Stomach (tissue), 9 donors: ENCODE results near the gene ARID1B. TPM values are rescaled to one million over a fixed set of nuclear protein-coding genes. Genes with fewer than 3 reads are reported as not detected.

Experiments
- DNase-seq, 2 donors: peaks; one replicate each; pipeline versions ENCODE4 v3.0.0 to v3.0.0-alpha.2; 2013 to 2019
- H3K27ac ChIP-seq, 5 donors: fragments of 200-600 bp in 4 of 5; sonication (generic) in 4 of 5; one replicate each; pipeline ENCODE4 v1.5.1; 2013 to 2019; ENCODE audit warnings: mild to moderate bottlenecking in 1 of 5, moderate library complexity in 1 of 5
- H3K27me3 ChIP-seq, 3 donors: fragments of 200-600 bp; sonication (generic); one replicate each; pipeline ENCODE4 v1.5.1; 2017 to 2019; ENCODE audit warnings: mixed run types in 1 of 3
- H3K36me3 ChIP-seq, 4 donors: fragments of 200-600 bp; sonication (generic); 1 replicate in 3 of 4; 2 replicates in 1 of 4; pipeline ENCODE4 v1.5.1; 2016 to 2019
- H3K4me1 ChIP-seq, 4 donors: fragments of 200-600 bp; sonication (generic); one replicate each; pipeline ENCODE4 v1.5.1; 2016 to 2019
- H3K4me3 ChIP-seq, 4 donors: fragments of 200-600 bp; sonication (generic) in 3 of 4; one replicate each; pipeline ENCODE4 v1.5.1; 2016 to 2019; ENCODE audit warnings: mild to moderate bottlenecking in 1 of 4
- H3K9me3 ChIP-seq, 4 donors: fragments of 200-600 bp; sonication (generic); one replicate each; pipeline ENCODE4 v1.5.1; 2016 to 2019
- CTCF ChIP-seq, 7 experiments: fragments of 450-650 bp in 4 of 7; fragments of 200-600 bp in 3 of 7; sonication (generic) in 3 of 7; IDR thresholded peaks; one replicate each; pipeline ENCODE4 v1.5.1; 2016 to 2019; ENCODE audit warnings: antibody characterized with exemption in 7 of 7, control low read depth in 2 of 7, mild to moderate bottlenecking in 1 of 7
- EP300 ChIP-seq: sonication (generic); formaldehyde crosslinking; IDR thresholded peaks from one replicate; pipeline ENCODE4 v1.6.1; 2017; ENCODE audit warnings: antibody characterized with exemption
- POLR2A ChIP-seq, 4 donors: fragments of 450-650 bp; IDR thresholded peaks; one replicate each; pipeline ENCODE4 v1.6.1; 2016; ENCODE audit warnings: antibody characterized with exemption in 4 of 4, control low read depth in 2 of 4, mild to moderate bottlenecking in 1 of 4, moderate library complexity in 1 of 4
- POLR2AphosphoS5 ChIP-seq, 3 donors: sonication (generic); formaldehyde crosslinking; IDR thresholded peaks; one replicate each; pipeline ENCODE4 v1.6.1; 2016; ENCODE audit warnings: antibody characterized with exemption in 3 of 3
- WGBS, 5 donors: extraction: QIAGEN DNeasy Blood & Tissue Kit in 3 of 5; methylation state at CpG; one replicate each; pipeline versions ENCODE4 v1.1.5 to v1.1.7; 2013 to 2018; 5-methylcytosine and 5-hydroxymethylcytosine counted together
- intact Hi-C: fragments of 100-400 bp; cut with DNase I; formaldehyde crosslinking; loops from one replicate; pipeline ENCODE4 v1.15.1; 2023; ENCODE audit warnings: low total_unique reads
- polyA plus RNA-seq, 3 donors: library from polyadenylated mRNA; stranded (reverse); fragments of 200-250 nt; gene quantifications; one replicate each; pipeline ENCODE4 v1.2.3, GENCODE V29; 2013
- total RNA-seq, 5 donors: library from RNA; depleted of rRNA; stranded (reverse); fragments of >200 nt; gene quantifications; one replicate each; pipeline versions ENCODE4 v1.1.0 to v1.2.3, GENCODE V29; 2014 to 2016
- donor health status: healthy with polysubstance abuse.
- donor health status: Bipolar disorder and iron deficiency.
- donor health status: healthy.

Gene ARID1B
- total and polyA plus RNA-seq, 8 donors: 8.8 to 183 (median 48.3) TPM

GRCh38 chr6:156757849-156758248 is 19.3 kb upstream of the ARID1B start:
- H3K27ac ChIP-seq: no peak overlapping the region
- H3K9me3 ChIP-seq: no peaks in the 10 kb centered on the region
- intact Hi-C loops: no loop called here
- WGBS, 5 donors: 62 to 73% (median 67%) methylated on average over 2 of the region's 2 CpGs
- H3K27me3 ChIP-seq: no peaks in the 10 kb centered on the region
- no peak overlapping the region for H3K4me3 ChIP-seq
- H3K4me1 ChIP-seq: no peaks in the 10 kb centered on the region
- no peak for TF ChIP-seq CTCF (IDR thresholded peaks at IDR 0.05)
- no peak for TF ChIP-seq POLR2A (IDR thresholded peaks at IDR 0.05)
- TF ChIP-seq POLR2AphosphoS5 (IDR thresholded peaks at IDR 0.05): no peak
- no peak for TF ChIP-seq EP300
- no peak for DNase-seq
- H3K36me3 ChIP-seq: no peaks in the 10 kb centered on the region

GRCh38 chr6:156760377-156760776 is 16.8 kb upstream of the ARID1B start:
- Histone ChIP-seq H3K4me1 (no peaks in the 10 kb centered on the region), H3K27me3 (no peaks in the 10 kb centered on the region), H3K27ac (no peak overlapping the region), H3K9me3 (no peaks in the 10 kb centered on the region), H3K36me3 (no peaks in the 10 kb centered on the region), H3K4me3 (no peak overlapping the region)
- no peak for TF ChIP-seq EP300
- TF ChIP-seq POLR2AphosphoS5 (IDR thresholded peaks at IDR 0.05): no peak
- no peak for TF ChIP-seq POLR2A (IDR thresholded peaks at IDR 0.05)
- TF ChIP-seq CTCF (IDR thresholded peaks at IDR 0.05): no peak
- DNase-seq: no peak
- intact Hi-C loops: loop anchor here (10.0 kb wide), 1 partner anchor 196 kb away; no protein-coding TSS in a partner anchor
- WGBS, 5 donors: 81 to 90% (median 88%) methylated on average over 4 of the region's 4 CpGs

- Histone ChIP-seq H3K4me3 (no peak overlapping the region), H3K9me3 (no peaks in the 10 kb centered on the region), H3K27ac (no peak overlapping the region), H3K4me1 (no peaks in the 10 kb centered on the region), H3K27me3 (no peaks in the 10 kb centered on the region), H3K36me3 (no peaks in the 10 kb centered on the region)
- 86 to 93% (median 91%) methylated on average over 7 of the region's 7 CpGs for WGBS, 5 donors
- TF ChIP-seq CTCF (IDR thresholded peaks at IDR 0.05) (no peak), POLR2A (IDR thresholded peaks at IDR 0.05) (no peak), POLR2AphosphoS5 (IDR thresholded peaks at IDR 0.05) (no peak)
- intact Hi-C loops: loop anchor here (10.0 kb wide), 1 partner anchor 198 kb away; no protein-coding TSS in a partner anchor
- no peak for DNase-seq
These were observed 14.6 kb upstream of the ARID1B start for GRCh38 chr6:156762547-156762946.

GRCh38 chr6:156765117-156765516 is 12.1 kb upstream of the ARID1B start:
- WGBS, 5 donors: 95 to 98% (median 96%) methylated on average over 10 of the region's 10 CpGs
- no peak for TF ChIP-seq POLR2A (IDR thresholded peaks at IDR 0.05)
- no peaks in the 10 kb centered on the region for H3K27me3 ChIP-seq
- H3K4me3 ChIP-seq: no peak overlapping the region
- no peak overlapping the region for H3K27ac ChIP-seq
- no peaks in the 10 kb centered on the region for H3K36me3 ChIP-seq
- no peak for DNase-seq
- H3K4me1 ChIP-seq: no peaks in the 10 kb centered on the region
- intact Hi-C loops: loop anchor here (10.0 kb wide), 1 partner anchor 200 kb away; no protein-coding TSS in a partner anchor
- no peaks in the 10 kb centered on the region for H3K9me3 ChIP-seq

- WGBS, 5 donors: 73 to 88% (median 85%) methylated on average over 9 of the region's 9 CpGs
- H3K9me3 ChIP-seq: no peaks in the 10 kb centered on the region
- no peak overlapping the region for H3K27ac ChIP-seq
- DNase-seq: no peak
- no peaks in the 10 kb centered on the region for H3K27me3 ChIP-seq
- TF ChIP-seq CTCF (IDR thresholded peaks at IDR 0.05): no peak
- TF ChIP-seq POLR2AphosphoS5 (IDR thresholded peaks at IDR 0.05): no peak
- no peak for TF ChIP-seq POLR2A (IDR thresholded peaks at IDR 0.05)
- no peak for TF ChIP-seq EP300
- H3K36me3 ChIP-seq: no peaks in the 10 kb centered on the region
- no peak overlapping the region for H3K4me3 ChIP-seq
- H3K4me1 ChIP-seq: no peaks in the 10 kb centered on the region
- intact Hi-C loops: loop anchor here (10.0 kb wide), 1 partner anchor 203 kb away; no protein-coding TSS in a partner anchor
These were observed 9.3 kb upstream of the ARID1B start for GRCh38 chr6:156767603-156768467.
